GM19239 (cell line): ENCODE measurements around the gene ATP5F1E.
"Not testable (repeated sequence)": the region's sequence is repeated elsewhere in the genome, so short reads cannot be mapped to it uniquely, and the experiment has no call there.

Source experiments
- DNase-seq: peaks from one replicate; pipeline ENCODE4 v3.0.0; 2011; ENCODE audit warnings: low spot score; ENCODE audit not compliant: insufficient read length
- FAIRE-seq: peaks from 2 replicates; lab custom pipeline; 2011; peaks lifted over from hg19 to GRCh38; lab: Jason Lieb, UNC

Gene ATP5F1E

GRCh38 chr20:59044295-59044694 lies 12.2 kb upstream of the ATP5F1E start:
- DNase-seq (no peak), FAIRE-seq (no peak)

DNA sequence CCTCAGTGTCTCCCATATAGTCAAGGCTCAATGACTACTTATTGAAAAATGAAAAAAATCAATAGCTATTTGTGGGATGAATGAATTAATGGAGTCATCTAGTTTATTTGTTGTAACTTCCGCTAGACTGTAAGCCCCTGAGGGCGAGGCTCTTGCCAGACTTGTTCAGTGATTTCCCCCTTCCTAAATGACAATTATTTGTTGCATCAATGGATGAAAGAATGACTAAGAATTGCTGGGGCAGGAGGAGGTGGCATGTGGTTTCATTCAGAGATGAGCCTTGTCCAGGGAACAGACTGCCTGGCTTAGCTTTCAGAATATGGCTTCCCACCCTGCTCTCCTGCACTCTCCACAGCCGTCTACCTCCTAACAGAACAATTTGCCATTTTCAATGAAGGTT lies 11.6 kb upstream of the ATP5F1E start:
- FAIRE-seq (no peak), DNase-seq (no peak)

GRCh38 chr20:59042796-59043631 lies 10.9 kb upstream of the ATP5F1E start:
- DNase-seq (peak; percentile 91), FAIRE-seq (peak; percentile 79)

DNA sequence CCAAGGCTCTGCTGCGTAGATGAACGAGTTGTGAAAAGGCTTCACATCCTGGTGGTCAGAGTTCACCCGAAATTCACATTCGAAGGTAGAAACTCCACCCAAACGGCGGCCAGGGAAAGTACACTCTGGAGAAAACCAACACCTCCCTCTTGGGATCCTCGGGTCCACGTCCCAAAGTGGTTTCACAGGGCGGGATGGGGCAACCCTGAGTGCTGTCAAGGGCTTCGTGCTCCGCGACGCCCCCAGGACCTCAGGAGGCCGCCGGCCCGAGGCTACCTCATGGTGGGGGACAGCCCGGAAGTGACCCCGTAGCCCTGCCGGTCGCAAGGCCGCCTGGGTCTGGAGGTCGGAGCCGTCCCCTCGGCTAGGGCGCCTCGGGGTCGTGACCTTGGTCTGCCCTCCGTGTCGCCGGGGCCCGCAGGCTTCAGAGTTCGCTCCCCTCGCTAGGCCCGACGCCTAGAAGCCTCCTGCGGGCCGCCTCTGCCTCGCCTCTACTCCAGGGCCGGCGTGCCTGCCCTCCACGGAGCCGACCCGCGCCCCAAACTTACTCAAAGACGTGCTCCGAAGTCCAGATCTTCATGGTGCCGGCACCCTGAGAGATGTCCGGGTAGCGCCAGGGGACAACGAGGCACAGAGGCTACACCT lies 10.1 kb upstream of the ATP5F1E start, which contains the start of gene PRELID3B:
PRELID3B (minus strand) TSS at position 636 of the 645 bp plus-strand sequence; CDS start at position 580, 56 bp downstream.
- FAIRE-seq (no peak), DNase-seq (no peak)

DNA sequence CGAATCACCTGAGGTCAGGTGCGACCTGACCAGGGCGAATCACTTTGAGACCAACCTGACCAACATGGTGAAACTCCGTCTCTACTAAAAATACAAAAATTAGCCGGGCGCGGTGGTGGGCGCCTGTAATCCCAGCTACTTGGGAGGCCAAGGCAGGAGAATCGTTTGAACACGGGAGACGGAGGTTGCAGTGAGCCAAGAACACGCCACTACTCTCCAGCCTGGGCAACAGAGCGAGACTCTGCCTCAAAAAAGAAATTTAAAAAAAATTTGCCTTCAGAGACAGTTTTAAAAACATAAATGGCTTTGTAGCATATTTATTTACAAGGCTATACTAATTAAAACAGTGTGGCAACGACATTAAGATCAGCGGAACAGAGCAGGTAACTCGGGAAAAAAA lies 9.4 kb upstream of the ATP5F1E start:
- not testable (repeated sequence) for DNase-seq, FAIRE-seq

DNA sequence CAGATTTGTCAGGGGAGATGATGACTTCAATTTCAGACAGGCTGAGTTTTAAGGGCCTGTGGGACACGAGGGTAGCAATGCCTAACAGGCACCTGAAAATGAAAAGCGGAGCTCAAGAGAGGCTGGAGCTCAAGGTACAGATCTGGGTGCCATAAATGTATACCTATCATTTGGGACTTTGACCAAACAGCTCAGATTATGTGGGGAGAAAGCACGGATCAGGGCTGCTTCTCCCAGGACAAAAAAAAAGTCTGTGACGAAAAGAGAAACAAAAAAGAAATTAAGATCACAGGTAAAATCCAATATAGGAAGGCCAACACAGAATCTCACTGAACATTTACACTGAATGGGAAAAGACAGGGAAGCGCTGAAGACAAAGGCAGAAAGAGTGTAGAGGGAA lies 8.5 kb upstream of the ATP5F1E start:
- FAIRE-seq, result no peak
- no peak for DNase-seq

DNA sequence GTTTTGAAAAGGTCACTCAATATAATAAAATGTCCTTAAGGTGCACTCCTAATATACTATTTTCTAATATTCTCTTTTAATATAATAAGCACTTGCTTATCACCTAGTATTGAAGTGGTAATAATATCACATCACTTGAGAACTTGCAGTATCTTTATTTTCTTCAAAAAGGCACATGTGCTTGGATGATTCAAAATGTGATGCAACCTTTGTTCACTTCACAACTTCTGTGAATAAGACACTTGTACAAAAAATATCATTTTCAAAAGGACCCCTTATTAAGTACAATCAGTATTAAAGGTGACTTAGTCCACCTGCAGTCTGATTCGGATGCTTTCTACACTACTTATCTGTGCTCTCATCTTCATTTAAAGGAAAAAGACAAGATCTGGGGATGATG lies 7.1 kb upstream of the ATP5F1E start:
- DNase-seq (no peak), FAIRE-seq (no peak)

DNA sequence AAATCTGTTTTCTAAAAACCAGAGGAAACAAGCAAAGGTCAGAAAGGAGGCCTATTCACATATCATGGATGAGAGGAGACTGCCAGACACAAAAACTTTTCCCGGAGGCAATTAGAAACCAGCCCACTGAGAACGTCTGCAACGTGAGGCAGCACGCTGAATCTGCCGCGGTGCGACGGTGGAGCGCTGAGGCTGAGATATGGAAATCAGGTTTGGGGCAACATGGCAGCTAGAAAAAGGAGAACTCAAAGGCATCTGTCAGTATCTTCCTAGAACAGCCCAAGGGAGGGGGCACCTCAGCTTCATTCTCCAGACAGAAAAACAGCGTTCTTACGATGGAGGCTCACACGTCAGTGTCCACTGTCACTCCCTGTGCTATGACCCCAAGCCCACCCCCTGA lies 5.3 kb upstream of the ATP5F1E start:
- no peak for FAIRE-seq
- DNase-seq, result no peak

- FAIRE-seq, result no peak
- no peak for DNase-seq
These were observed 3.2 kb upstream of the ATP5F1E start for GRCh38 chr20:59035381-59035780.

GRCh38 chr20:59033616-59034165 lies 1.6 kb upstream of the ATP5F1E start:
- FAIRE-seq, result no peak
- DNase-seq, result no peak

DNA sequence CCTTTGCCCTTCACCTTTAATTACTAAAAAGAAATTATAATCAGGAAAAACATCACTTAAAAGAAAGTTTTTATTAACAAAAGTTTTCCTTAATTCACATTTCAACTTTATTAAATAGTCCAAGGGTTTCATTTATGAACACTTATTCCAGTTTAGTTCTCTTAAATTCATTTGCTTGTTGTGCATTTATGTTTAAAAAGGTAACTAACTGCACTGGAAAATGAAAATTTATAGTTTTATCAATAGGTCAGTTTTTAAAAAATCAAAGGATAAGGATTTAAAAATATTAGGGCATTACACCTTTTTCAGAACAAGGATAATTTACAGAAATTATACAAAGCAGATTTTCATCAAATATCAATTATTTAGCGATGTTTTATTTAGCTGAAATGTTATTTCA lies 958 bp upstream of the ATP5F1E start:
- DNase-seq (no peak), FAIRE-seq (no peak)

- DNase-seq (no peak), FAIRE-seq (peak; percentile 40)
These were observed 551 bp upstream of the ATP5F1E start for GRCh38 chr20:59032713-59033059.

GRCh38 chr20:59031564-59032022 lies 542 bp downstream of the ATP5F1E start:
- DNase-seq (no peak), FAIRE-seq (no peak)

GRCh38 chr20:59030911-59031563 lies 1.1 kb downstream of the ATP5F1E start:
- DNase-seq (no peak), FAIRE-seq (peak; percentile 52)

GRCh38 chr20:59028812-59029211 lies 3.3 kb downstream of the ATP5F1E start:
- FAIRE-seq (no peak), DNase-seq (no peak)

DNA sequence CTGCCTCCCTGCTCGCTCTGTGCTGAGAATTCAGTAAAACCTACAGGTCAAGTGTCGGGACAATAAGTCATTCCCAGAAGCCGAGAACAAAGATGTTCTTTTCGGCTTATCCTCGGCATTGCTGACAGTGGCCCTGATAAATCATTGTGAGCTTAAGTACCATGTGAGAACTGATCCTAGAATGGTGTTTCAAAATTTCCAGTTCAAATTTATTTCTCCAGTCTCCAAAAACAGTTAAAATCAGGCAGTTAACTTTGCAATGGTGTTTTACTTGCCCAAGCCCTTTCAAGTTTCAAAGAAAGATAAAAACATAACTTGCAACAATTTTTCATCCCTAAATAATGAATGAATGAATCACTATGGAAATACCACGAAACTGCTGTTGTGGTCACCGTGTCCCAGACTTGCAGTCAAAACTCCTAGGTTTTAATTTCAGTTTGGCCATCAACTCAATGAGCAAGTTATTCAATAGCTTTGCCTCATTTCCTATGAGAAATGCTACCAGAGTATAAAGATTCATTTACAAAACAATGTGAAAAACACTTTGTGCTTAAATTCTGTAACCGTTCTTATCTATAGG lies 4.3 kb downstream of the ATP5F1E start:
- no peak for FAIRE-seq
- DNase-seq, result no peak

DNA sequence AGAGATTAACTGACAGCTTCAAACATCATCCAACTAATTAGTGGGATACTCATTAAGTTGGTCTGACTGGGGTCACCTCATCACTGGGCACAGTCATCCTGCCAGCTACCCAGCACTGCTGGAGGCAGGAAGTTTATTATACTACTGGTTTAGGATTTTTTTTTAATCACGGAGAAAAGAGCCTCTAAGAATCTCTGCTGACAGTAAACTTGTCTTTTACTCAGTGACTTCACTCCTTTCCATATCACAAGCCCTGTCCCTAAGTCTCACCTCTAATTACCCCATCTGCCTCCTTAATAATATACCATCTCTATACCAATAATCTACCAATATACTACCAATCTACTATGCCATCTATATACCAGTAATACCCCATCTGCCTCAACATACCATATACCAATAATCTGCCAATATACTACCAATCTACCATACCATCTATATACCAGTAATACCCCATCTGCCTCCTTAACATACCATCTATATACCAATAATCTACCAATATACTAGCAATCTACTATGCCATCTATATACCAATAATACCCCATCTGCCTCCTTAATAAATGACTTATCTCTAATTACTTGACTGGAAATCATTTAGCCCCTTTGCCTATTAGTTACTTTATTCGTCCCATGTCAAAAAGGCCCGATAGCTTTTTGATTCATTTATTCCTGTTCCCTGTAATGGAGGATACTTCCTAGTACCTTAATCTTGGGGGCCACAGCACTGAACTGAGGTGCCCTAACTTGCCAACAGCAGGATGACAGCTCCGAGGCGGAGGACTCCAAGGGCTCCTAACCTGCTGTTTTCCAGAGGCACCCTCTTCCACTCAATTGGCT lies 5.0 kb downstream of the ATP5F1E start:
- no peak for FAIRE-seq
- no peak for DNase-seq

GRCh38 chr20:59025511-59025910 lies 6.6 kb downstream of the ATP5F1E start:
- FAIRE-seq, result no peak

GRCh38 chr20:59025086-59025485 lies 7.0 kb downstream of the ATP5F1E start:
- DNase-seq, result no peak
- no peak for FAIRE-seq

More at GRCh38 chr20:59025511-59025910, 6.6 kb downstream of the ATP5F1E start:
- no peak for DNase-seq
